ENCODE measurements around the gene ITPR3. TPM values are rescaled to one million over a fixed set of nuclear protein-coding genes. Genes with fewer than 3 reads are reported as not detected.

The ITPR3 gene
- total and polyA plus RNA-seq, 2 of the 13 experiments (the other 11 are each of a cell fraction or from before 2014, with no cell fraction given) = 3.8 to 21.4 TPM

DNA sequence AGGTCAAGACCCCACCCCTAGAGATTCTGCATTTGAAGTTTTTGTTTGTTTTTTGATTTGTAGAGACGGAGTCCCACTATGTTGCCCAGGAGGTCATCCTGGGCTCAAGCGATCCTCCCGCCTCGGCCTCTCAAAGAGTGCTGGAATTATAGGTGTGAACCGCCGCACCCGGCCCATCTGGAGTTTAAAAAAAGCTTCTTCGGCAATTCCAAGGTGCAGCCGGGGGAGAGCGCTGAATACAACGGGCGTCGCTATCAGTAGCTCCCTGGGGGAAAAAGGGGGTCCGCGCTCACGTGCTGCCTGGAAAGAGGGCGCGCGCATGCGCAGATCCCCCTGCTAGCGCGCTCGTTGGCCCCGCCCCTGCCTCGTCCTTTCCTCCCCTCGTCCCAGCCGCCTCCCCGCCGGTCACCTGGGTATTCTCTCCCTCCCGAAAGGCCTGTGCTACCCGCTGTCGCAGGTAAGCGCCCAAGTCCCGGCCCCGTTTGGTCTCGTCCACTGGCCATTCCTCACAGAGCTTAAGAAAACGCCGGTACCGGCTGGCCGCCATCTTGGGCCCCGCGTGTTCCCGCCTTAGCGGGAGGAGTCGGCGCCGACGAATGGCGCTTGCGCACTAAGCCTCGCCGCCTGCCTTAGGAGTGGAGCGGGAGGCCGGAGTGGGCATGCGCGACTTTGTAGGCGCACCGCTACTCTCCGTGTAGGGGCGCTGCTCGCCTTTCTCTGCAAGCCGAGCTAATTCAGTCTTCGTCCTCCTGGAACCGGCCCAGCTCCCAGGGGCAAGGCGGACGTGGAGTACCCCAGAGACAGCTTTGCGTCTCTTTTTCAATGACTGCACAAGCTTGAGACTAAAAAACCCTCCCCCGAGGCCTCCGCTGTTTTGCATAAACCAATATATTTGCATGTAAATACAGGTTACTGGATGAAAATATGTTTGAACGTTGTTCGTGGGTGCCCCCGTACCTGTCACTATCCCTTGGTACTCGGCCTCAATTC, 90.3 kb downstream of the ITPR3 start, which contains the start of gene UQCC2 (continued):
- TF ChIP-seq, protein P1, sequence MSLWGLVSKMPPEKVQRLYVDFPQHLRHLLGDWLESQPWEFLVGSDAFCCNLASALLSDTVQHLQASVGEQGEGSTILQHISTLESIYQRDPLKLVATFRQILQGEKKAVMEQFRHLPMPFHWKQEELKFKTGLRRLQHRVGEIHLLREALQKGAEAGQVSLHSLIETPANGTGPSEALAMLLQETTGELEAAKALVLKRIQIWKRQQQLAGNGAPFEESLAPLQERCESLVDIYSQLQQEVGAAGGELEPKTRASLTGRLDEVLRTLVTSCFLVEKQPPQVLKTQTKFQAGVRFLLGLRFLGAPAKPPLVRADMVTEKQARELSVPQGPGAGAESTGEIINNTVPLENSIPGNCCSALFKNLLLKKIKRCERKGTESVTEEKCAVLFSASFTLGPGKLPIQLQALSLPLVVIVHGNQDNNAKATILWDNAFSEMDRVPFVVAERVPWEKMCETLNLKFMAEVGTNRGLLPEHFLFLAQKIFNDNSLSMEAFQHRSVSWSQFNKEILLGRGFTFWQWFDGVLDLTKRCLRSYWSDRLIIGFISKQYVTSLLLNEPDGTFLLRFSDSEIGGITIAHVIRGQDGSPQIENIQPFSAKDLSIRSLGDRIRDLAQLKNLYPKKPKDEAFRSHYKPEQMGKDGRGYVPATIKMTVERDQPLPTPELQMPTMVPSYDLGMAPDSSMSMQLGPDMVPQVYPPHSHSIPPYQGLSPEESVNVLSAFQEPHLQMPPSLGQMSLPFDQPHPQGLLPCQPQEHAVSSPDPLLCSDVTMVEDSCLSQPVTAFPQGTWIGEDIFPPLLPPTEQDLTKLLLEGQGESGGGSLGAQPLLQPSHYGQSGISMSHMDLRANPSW (CRISPR knock-in tag; IDR thresholded peaks at IDR 0.05; ENCODE audit: borderline replicate concordance) = peak; percentile 86; the same call in 1 of the 2 replicates
- TF ChIP-seq FIP1L1 (IDR thresholded peaks at IDR 0.05; ENCODE audit: borderline replicate concordance, insufficient read depth, low read depth, low read length) = 0 out of 2 replicates have a peak, but pooled peaks have one; percentile 35
- TF ChIP-seq, protein P2, sequence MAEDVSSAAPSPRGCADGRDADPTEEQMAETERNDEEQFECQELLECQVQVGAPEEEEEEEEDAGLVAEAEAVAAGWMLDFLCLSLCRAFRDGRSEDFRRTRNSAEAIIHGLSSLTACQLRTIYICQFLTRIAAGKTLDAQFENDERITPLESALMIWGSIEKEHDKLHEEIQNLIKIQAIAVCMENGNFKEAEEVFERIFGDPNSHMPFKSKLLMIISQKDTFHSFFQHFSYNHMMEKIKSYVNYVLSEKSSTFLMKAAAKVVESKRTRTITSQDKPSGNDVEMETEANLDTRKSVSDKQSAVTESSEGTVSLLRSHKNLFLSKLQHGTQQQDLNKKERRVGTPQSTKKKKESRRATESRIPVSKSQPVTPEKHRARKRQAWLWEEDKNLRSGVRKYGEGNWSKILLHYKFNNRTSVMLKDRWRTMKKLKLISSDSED (CRISPR knock-in tag; IDR thresholded peaks at IDR 0.05) = no peak
- peak; percentile 74; the same call in 1 of the 2 replicates for TF ChIP-seq ZBTB8A (CRISPR knock-in tag; IDR thresholded peaks at IDR 0.05; ENCODE audit: borderline replicate concordance, low read depth)
- TF ChIP-seq, protein P3, sequence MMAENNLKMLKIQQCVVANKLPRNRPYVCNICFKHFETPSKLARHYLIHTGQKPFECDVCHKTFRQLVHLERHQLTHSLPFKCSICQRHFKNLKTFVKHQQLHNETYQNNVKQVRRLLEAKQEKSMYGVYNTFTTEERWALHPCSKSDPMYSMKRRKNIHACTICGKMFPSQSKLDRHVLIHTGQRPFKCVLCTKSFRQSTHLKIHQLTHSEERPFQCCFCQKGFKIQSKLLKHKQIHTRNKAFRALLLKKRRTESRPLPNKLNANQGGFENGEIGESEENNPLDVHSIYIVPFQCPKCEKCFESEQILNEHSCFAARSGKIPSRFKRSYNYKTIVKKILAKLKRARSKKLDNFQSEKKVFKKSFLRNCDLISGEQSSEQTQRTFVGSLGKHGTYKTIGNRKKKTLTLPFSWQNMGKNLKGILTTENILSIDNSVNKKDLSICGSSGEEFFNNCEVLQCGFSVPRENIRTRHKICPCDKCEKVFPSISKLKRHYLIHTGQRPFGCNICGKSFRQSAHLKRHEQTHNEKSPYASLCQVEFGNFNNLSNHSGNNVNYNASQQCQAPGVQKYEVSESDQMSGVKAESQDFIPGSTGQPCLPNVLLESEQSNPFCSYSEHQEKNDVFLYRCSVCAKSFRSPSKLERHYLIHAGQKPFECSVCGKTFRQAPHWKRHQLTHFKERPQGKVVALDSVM (CRISPR knock-in tag; IDR thresholded peaks at IDR 0.05) = peak; percentile 94
- TF ChIP-seq ZNF296 (CRISPR knock-in tag; conservative IDR thresholded peaks at IDR 0.05) = peak; percentile 89
- TF ChIP-seq TOE1 (CRISPR knock-in tag; IDR thresholded peaks at IDR 0.05) = 0 out of 2 replicates have a peak, but pooled peaks have one; percentile 63
- TF ChIP-seq ZNF225 (CRISPR knock-in tag; IDR thresholded peaks at IDR 0.05) = peak; percentile 86; the same call in 1 of the 2 replicates
- no peak for TF ChIP-seq PLRG1 (conservative IDR thresholded peaks at IDR 0.05)
- TF ChIP-seq ARNT2 (CRISPR knock-in tag; IDR thresholded peaks at IDR 0.05; ENCODE audit: low read depth) = peak; percentile 96
- TF ChIP-seq HIVEP1 (CRISPR knock-in tag; IDR thresholded peaks at IDR 0.05) = peak; percentile 93
- TF ChIP-seq NR2F1 (CRISPR knock-in tag; IDR thresholded peaks at IDR 0.05) = no peak; a peak in 1 of 4 replicates
- peak; percentile 24; the same call in 1 of the 2 replicates for TF ChIP-seq WIZ (CRISPR knock-in tag; IDR thresholded peaks at IDR 0.05)
- TF ChIP-seq KMT2B (CRISPR knock-in tag; IDR thresholded peaks at IDR 0.05) = peak; percentile 87
- peak; percentile 73; the same call in 1 of the 2 replicates for TF ChIP-seq ZNF251 (CRISPR knock-in tag; IDR thresholded peaks at IDR 0.05)
- no peak; the same call in 1 of the 2 replicates for TF ChIP-seq CREM (IDR thresholded peaks at IDR 0.05)
- no peak for TF ChIP-seq CREM (CRISPR knock-in tag; IDR thresholded peaks at IDR 0.05)
- TF ChIP-seq, protein P4, sequence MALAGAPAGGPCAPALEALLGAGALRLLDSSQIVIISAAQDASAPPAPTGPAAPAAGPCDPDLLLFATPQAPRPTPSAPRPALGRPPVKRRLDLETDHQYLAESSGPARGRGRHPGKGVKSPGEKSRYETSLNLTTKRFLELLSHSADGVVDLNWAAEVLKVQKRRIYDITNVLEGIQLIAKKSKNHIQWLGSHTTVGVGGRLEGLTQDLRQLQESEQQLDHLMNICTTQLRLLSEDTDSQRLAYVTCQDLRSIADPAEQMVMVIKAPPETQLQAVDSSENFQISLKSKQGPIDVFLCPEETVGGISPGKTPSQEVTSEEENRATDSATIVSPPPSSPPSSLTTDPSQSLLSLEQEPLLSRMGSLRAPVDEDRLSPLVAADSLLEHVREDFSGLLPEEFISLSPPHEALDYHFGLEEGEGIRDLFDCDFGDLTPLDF (CRISPR knock-in tag; IDR thresholded peaks at IDR 0.05) = peak; percentile 98
- no peak for TF ChIP-seq ZNF557 (CRISPR knock-in tag; IDR thresholded peaks at IDR 0.05)
- peak; percentile 23; the same call in 1 of the 2 replicates for TF ChIP-seq ZNF101 (CRISPR knock-in tag; IDR thresholded peaks at IDR 0.05; ENCODE audit: borderline replicate concordance, low read depth)

All from HepG2 (cell line).